Chondrocyte (in vitro differentiated cells): Measurements from ENCODE around the gene MX1. TPM values are rescaled to one million over a fixed set of nuclear protein-coding genes. Genes with fewer than 3 reads are reported as not detected.

Experiments
- DNase-seq: peaks from one replicate; pipeline ENCODE4 v3.0.0; 2021; ENCODE audit warnings: mixed read lengths, low spot score
- H3K27ac Mint-ChIP-seq: one replicate; pipeline ENCODE4 v1.8.0; 2021; ENCODE audit warnings: mild to moderate bottlenecking, moderate library complexity, mixed read lengths; ENCODE audit not compliant: unreplicated experiment
- H3K27me3 Mint-ChIP-seq: 2 replicates; pipeline ENCODE4 v1.8.0; 2021; ENCODE audit warnings: low read depth, mixed read lengths
- H3K36me3 Mint-ChIP-seq: 2 replicates; pipeline ENCODE4 v1.8.0; 2021; ENCODE audit warnings: low read depth, mixed read lengths
- H3K4me1 Mint-ChIP-seq: 2 replicates; pipeline ENCODE4 v1.8.0; 2021; ENCODE audit warnings: low read depth, mild to moderate bottlenecking, mixed read lengths
- H3K4me3 Mint-ChIP-seq: one replicate; pipeline ENCODE4 v1.8.0; 2021; ENCODE audit warnings: mild to moderate bottlenecking, moderate library complexity, mixed read lengths; ENCODE audit not compliant: unreplicated experiment
- H3K9me3 Mint-ChIP-seq: 2 replicates; pipeline ENCODE4 v1.8.0; 2021; ENCODE audit warnings: low read depth, mixed read lengths
- CTCF ChIP-seq: fragments of 200-600 bp; sonication (generic); IDR thresholded peaks from 2 replicates; pipeline ENCODE4 v1.5.0; 2021; ENCODE audit warnings: antibody characterized with exemption, mild to moderate bottlenecking, moderate library complexity
- total RNA-seq: library from RNA; stranded (reverse); gene quantifications from 3 replicates; pipeline ENCODE4 v1.2.1, GENCODE V29; 2021

MX1 gene
- total RNA-seq, 1 donor from 2014 or later, result 1.2 TPM

- no peak overlapping the region for H3K27ac Mint-ChIP-seq
- no peaks in the 10 kb centered on the region for H3K9me3 Mint-ChIP-seq
- H3K4me1 Mint-ChIP-seq, result no peaks in the 10 kb centered on the region
- DNase-seq, result no peak
- peaks cover 41% of the 10 kb centered on the region for H3K27me3 Mint-ChIP-seq
- no peak for TF ChIP-seq CTCF
- peaks cover 2% of the 10 kb centered on the region for H3K36me3 Mint-ChIP-seq
- no peak overlapping the region for H3K4me3 Mint-ChIP-seq
Measured at GRCh38 chr21:41396558-41397075, 29.4 kb upstream of the MX1 start.

GRCh38 chr21:41397471-41397891, 28.6 kb upstream of the MX1 start:
- no peak overlapping the region for H3K4me3 Mint-ChIP-seq
- no peaks in the 10 kb centered on the region for H3K9me3 Mint-ChIP-seq
- no peak for DNase-seq
- no peaks in the 10 kb centered on the region for H3K36me3 Mint-ChIP-seq
- TF ChIP-seq CTCF, result no peak
- H3K27me3 Mint-ChIP-seq, result peaks cover 45% of the 10 kb centered on the region
- H3K27ac Mint-ChIP-seq, result no peak overlapping the region
- no peaks in the 10 kb centered on the region for H3K4me1 Mint-ChIP-seq

GRCh38 chr21:41398251-41398650, 27.8 kb upstream of the MX1 start:
- peaks cover 48% of the 10 kb centered on the region for H3K27me3 Mint-ChIP-seq
- no peaks in the 10 kb centered on the region for H3K4me1 Mint-ChIP-seq
- DNase-seq, result no peak
- no peak overlapping the region for H3K4me3 Mint-ChIP-seq
- TF ChIP-seq CTCF, result no peak
- H3K9me3 Mint-ChIP-seq, result no peaks in the 10 kb centered on the region
- no peak overlapping the region for H3K27ac Mint-ChIP-seq
- peaks cover 1% of the 10 kb centered on the region for H3K36me3 Mint-ChIP-seq

DNA sequence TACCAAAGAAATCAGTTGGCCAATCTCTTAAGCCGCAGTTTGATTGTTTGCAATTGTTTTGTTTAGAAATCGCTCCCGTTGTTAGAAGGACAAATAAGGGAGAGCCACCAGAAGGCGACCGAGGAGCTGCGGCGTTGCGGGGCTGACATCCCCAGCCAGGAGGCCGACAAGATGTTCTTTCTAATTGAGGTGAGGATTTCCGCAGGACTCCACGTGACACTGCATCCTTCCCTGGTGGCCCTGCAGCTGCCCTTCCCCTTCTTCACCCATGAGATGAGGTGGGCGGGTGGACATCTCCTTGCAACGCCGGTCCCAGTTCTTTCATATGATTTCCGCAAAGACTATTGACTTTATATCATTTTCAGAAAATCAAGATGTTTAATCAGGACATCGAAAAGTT, 27.2 kb upstream of the MX1 start:
- peaks cover 48% of the 10 kb centered on the region for H3K27me3 Mint-ChIP-seq
- no peak for TF ChIP-seq CTCF
- H3K27ac Mint-ChIP-seq, result no peak overlapping the region
- H3K4me1 Mint-ChIP-seq, result no peaks in the 10 kb centered on the region
- no peak overlapping the region for H3K4me3 Mint-ChIP-seq
- no peaks in the 10 kb centered on the region for H3K9me3 Mint-ChIP-seq
- no peak for DNase-seq
- H3K36me3 Mint-ChIP-seq, result peaks cover 1% of the 10 kb centered on the region

DNA sequence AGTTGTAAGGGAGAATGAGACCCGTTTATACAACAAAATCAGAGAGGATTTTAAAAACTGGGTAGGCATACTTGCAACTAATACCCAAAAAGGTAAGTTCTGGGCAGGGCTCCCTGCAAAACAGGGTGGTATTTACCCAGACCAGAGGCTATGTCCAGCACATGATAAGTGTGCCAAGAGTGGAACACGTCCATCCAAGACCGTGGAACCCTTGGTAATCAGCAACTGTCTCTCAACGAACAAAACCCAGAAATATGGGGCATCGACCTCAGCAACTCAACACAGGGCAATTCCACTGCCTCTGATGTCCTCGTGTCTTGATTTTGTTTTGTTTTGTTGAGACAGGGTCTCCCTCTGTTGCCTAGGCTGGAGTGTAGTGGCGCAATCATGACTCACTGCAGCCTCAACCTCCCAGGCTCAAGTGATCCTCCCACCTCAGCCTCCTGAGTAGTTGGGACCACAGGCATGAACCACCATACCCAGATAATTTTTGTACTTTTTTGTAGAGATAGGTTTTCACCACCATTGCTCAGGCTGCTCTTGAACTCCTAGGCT, 26.7 kb upstream of the MX1 start:
- Mint-ChIP-seq H3K9me3 (no peaks in the 10 kb centered on the region), H3K27me3 (peaks cover 44% of the 10 kb centered on the region), H3K4me1 (no peaks in the 10 kb centered on the region), H3K27ac (no peak overlapping the region), H3K36me3 (peaks cover 1% of the 10 kb centered on the region), H3K4me3 (no peak overlapping the region)
- no peak for DNase-seq
- TF ChIP-seq CTCF, result no peak
